SJSA1 (cell line): ENCODE measurements around the gene PSG11. TPM values are rescaled to one million over a fixed set of nuclear protein-coding genes. Genes with fewer than 3 reads are reported as not detected.
"Not testable (repeated sequence)": the region's sequence is repeated elsewhere in the genome, so short reads cannot be mapped to it uniquely, and the experiment has no call there.

Experiments
- DNase-seq, 2 experiments: peaks; one replicate each; pipeline ENCODE4 v3.0.0-alpha.2; 2015 to 2020; ENCODE audit warnings: low spot score in 2 of 2, low read depth in 1 of 2
- H3K27ac ChIP-seq: fragments of 250-450 bp; sonication (Bioruptor Pico); 2 replicates; pipeline ENCODE4 v1.5.1; 2020; ENCODE audit warnings: mild to moderate bottlenecking, moderate library complexity
- H3K27me3 ChIP-seq: fragments of 250-450 bp; sonication (Bioruptor Pico); replicated peaks from 2 replicates; pipeline ENCODE4 v1.5.1; 2020; ENCODE audit warnings: mild to moderate bottlenecking, moderate library complexity
- H3K36me3 ChIP-seq: fragments of 250-450 bp; sonication (Bioruptor Pico); 2 replicates; pipeline ENCODE4 v1.5.1; 2020; ENCODE audit warnings: mild to moderate bottlenecking
- H3K4me1 ChIP-seq: fragments of 250-450 bp; sonication (Bioruptor Pico); replicated peaks from 2 replicates; pipeline ENCODE4 v1.6.1; 2021; ENCODE audit warnings: mild to moderate bottlenecking
- H3K4me3 ChIP-seq: fragments of 250-450 bp; sonication (Bioruptor Pico); 2 replicates; pipeline ENCODE4 v1.5.1; 2020; ENCODE audit warnings: mild to moderate bottlenecking
- H3K9me3 ChIP-seq: fragments of 250-450 bp; sonication (Bioruptor Pico); replicated peaks from 2 replicates; pipeline ENCODE4 v1.5.1; 2020; ENCODE audit warnings: mild to moderate bottlenecking
- total RNA-seq: library from RNA; depleted of rRNA; stranded (reverse); fragments of >200 nt; shearing (Covaris generic); gene quantifications from 2 replicates; pipeline ENCODE4 v1.2.3, GENCODE V29; 2014; rRNA removed

The PSG11 gene
- not detected in 2 replicates for total RNA-seq

DNA sequence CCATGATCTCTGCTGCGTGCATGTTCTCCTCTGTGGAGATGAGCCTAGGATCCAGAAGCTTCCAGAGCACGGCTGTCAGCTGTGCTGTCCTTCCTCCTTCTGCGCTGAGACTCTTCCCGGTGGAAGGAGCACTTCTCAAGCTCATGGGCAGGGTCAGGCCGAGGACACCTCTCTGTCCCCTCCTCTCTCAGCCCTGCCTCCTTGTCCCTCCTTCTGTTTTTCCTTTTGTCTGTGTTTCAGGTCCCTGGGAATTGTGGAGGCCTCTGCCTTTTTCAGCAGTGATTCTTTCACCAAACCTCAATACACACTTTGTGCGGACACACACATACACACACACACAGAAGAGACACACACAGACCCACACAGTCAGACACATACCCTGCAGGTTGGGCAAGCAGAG lies at the start of gene PSG11:
Gene PSG11 (minus strand): TSS at position 101 of the 400 bp plus-strand sequence. CDS start 97 bp downstream, at position 4.
- DNase-seq, H3K9me3 ChIP-seq, H3K27ac ChIP-seq, H3K4me1 ChIP-seq, H3K27me3 ChIP-seq, H3K4me3 ChIP-seq, H3K36me3 ChIP-seq: not testable (repeated sequence)

DNA sequence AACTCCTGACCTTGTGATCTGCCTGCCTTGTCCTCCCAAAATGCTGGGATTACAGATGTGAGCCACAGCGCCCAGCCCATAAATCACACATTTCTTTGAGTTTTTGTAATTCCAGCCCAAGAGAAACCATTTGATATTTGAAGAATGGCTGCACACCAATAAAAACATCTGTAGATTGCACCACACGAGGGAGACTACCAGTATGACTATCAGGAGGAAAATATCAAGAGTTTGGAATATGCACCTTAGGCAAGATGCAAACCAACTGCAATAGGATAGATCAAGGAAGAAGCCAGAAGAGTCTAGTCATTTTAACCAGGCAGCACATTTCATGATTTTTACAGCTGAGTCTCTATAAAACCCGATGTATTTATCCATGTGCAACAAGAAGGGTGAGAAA lies 36.1 kb upstream of the PSG11 start:
- not testable (repeated sequence) for H3K4me3 ChIP-seq, H3K4me1 ChIP-seq, H3K27me3 ChIP-seq, H3K9me3 ChIP-seq, DNase-seq, H3K36me3 ChIP-seq, H3K27ac ChIP-seq

DNA sequence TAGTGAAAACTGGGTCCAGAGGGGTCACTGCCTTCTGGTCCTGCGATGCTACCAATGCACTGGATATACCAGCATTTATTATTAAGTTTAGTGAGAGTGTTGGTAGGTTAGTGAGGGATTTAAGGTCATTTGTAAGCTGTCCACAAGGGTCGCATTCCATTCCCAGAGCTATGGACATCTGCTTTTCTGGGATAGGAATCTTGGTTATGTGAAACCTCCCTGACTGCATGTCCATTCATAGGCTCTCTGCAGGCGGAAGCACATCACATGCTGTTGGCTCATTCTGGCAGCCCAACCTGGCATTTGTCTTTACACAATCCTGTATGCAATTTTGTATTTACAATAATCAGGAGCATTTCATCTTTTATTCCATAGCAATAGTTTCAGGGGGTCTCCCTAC lies 35.1 kb upstream of the PSG11 start:
- not testable (repeated sequence) for H3K4me3 ChIP-seq, H3K9me3 ChIP-seq, H3K4me1 ChIP-seq, H3K27me3 ChIP-seq, H3K36me3 ChIP-seq, H3K27ac ChIP-seq, DNase-seq

DNA sequence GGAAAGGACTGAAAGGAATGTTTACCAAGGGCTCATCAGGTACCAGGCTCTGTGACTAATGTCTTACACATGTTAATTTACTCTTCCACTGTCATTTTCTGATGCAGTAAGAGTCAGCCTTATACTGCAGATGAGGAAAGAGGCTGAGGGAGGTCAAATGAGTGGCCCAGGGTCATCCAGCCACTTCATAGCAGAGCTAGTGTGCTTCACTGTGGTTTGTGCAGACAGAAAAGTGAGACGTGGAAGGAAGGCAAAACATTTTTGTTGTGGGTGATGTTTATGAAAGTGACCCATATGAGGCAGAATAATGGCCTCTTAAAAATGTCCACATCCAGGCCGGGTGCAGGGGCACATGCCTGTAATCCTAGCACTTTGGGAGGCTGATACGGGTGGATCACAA lies 34.0 kb upstream of the PSG11 start:
- H3K9me3 ChIP-seq, H3K4me3 ChIP-seq, H3K27me3 ChIP-seq, H3K36me3 ChIP-seq, DNase-seq, H3K27ac ChIP-seq, H3K4me1 ChIP-seq: not testable (repeated sequence)

- H3K9me3 ChIP-seq, H3K4me3 ChIP-seq, DNase-seq, H3K27ac ChIP-seq, H3K4me1 ChIP-seq, H3K27me3 ChIP-seq, H3K36me3 ChIP-seq: not testable (repeated sequence)
These were observed 33.2 kb upstream of the PSG11 start for GRCh38 chr19:43059482-43059881.

DNA sequence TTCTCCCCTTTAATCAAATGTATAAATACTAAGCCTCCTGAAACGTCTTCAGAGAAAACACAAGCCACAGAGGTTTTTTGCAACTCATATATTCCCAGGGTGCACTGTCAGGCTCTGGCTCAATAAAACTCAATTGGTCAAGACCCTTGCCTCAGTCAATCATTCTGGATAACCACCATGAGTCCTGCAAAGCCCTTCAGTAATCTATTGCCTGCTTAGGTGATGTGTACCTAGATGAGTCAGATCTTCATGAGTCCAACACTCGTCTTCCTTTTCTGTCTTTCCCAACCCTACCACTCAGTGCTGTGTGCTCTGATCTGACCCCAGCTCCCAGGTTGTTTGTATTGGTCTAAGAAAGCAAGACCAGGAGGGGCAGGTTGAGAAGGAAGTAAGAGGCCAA lies 32.2 kb upstream of the PSG11 start:
- DNase-seq, H3K36me3 ChIP-seq, H3K27me3 ChIP-seq, H3K4me1 ChIP-seq, H3K9me3 ChIP-seq, H3K4me3 ChIP-seq, H3K27ac ChIP-seq: not testable (repeated sequence)

- not testable (repeated sequence) for H3K4me3 ChIP-seq, H3K27ac ChIP-seq, H3K27me3 ChIP-seq, H3K36me3 ChIP-seq, H3K4me1 ChIP-seq, DNase-seq, H3K9me3 ChIP-seq
These were observed 21.7 kb upstream of the PSG11 start for GRCh38 chr19:43047966-43048365.

DNA sequence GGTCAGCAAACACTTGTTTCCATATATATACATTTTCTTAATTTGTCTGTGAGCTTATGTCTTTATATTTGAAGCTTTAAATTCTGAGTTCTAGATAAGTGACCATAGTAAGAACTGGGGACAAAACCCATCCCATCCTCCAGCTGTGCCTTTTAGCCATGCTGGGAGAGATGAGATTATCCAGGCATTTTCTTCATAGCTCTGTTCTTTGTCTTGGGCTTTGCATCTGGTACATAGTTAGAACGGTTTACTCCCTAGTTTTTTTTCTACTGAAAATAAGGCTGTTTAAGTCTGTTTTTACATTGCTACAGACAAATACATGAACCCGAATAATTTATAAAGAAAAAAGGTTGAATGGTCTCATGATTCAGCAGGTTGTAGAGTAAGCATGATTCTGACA lies 20.3 kb upstream of the PSG11 start:
- not testable (repeated sequence) for H3K4me1 ChIP-seq, H3K4me3 ChIP-seq, H3K27me3 ChIP-seq, H3K36me3 ChIP-seq, DNase-seq, H3K9me3 ChIP-seq, H3K27ac ChIP-seq

- H3K36me3 ChIP-seq, DNase-seq, H3K27ac ChIP-seq, H3K27me3 ChIP-seq, H3K9me3 ChIP-seq, H3K4me1 ChIP-seq, H3K4me3 ChIP-seq: not testable (repeated sequence)
These were observed 17.4 kb upstream of the PSG11 start for GRCh38 chr19:43043492-43044180.

DNA sequence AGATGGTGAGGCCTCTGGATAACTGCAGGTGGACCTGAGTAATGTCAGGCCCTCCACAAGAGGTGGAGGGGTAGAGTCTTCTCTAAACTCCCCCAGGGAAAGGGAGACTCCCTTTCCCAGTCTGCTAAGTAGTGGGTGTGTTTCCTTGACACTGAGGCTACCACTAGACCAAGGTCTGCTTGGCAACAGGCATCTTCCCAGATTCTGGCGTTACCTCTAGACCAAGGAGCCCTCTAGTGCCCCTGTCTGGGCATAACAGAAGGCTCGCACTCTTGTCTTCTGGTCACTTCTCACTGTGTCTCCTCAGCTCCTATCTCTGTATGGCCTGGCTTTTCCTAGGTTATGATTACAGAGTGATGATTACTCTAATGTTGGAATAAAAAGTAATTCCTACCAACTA lies 5.4 kb upstream of the PSG11 start:
- H3K27ac ChIP-seq, H3K4me3 ChIP-seq, H3K27me3 ChIP-seq, H3K36me3 ChIP-seq, H3K9me3 ChIP-seq, H3K4me1 ChIP-seq: not testable (repeated sequence)
- DNase-seq, result peak; percentile 21 to 52

DNA sequence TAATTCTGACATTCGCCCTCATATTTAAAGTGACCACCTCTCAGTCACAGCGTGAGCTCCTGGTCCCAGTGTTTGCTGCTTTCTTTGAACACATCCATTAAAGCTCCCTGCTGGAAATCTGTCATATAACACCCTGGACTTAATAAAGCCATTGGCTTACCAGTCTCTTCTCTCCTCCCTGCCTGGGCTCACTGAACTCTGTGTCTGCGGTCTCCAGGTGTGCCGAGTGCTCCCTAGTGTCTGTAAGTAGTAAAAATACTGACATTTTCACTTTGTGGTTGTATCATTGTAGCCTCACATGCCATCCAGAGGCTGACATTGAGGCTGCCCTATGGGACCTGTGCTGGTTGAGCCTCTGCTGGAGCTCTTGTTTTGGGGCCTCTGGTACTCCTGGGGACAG lies 2.6 kb upstream of the PSG11 start:
- H3K4me3 ChIP-seq, result no peak overlapping the region
- no peak overlapping the region for H3K27ac ChIP-seq
- no peaks in the 10 kb centered on the region for H3K27me3 ChIP-seq
- no peak for DNase-seq
- no peaks in the 10 kb centered on the region for H3K9me3 ChIP-seq
- no peaks in the 10 kb centered on the region for H3K4me1 ChIP-seq
- no peaks in the 10 kb centered on the region for H3K36me3 ChIP-seq

GRCh38 chr19:43027985-43028384 lies 1.7 kb upstream of the PSG11 start:
- not testable (repeated sequence) for H3K27ac ChIP-seq, H3K4me1 ChIP-seq, H3K4me3 ChIP-seq, H3K27me3 ChIP-seq, H3K36me3 ChIP-seq, H3K9me3 ChIP-seq
- DNase-seq, result peak in 1 of 2 experiments; percentile 7

DNA sequence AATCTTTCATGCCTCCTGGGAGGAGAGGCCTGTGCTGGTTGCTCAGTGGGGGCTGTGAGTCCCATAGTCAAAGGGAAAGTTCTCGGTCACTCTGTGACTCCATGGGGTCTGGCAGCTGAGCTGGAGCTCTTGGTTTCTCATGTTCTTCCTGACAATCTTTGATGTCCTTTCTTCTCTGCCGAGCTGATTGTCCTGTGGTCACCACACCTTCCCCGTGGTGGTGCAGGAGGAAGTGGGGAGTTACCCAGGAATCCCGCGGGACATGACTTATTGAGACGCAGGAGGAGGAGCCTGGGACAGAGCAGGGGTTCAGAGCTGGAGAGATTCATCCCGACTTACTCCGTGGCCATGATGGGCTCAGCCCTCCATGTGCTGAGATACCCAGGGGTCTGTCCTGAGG lies 792 bp upstream of the PSG11 start:
- H3K4me1 ChIP-seq, H3K36me3 ChIP-seq, H3K27me3 ChIP-seq, H3K4me3 ChIP-seq, H3K27ac ChIP-seq, DNase-seq, H3K9me3 ChIP-seq: not testable (repeated sequence)

DNA sequence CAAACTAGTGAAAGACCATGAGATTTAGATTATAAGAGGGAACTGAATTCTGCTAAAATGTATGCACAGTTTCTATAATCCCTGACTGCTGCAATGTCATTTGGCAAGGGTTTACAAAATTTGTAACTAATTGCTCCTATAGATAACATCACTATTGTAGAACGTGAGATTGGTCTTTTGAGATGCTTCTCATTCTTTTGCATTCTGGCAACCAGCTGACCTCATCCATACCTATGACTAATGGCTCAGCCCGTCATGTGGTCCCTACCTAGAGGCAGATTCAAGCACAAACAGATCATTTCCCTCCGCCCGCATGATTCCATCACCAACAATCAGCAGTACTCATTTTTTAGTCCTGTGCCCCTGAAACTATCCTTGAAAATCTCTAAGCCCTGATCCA lies 4.2 kb downstream of the PSG11 start:
- not testable (repeated sequence) for H3K4me3 ChIP-seq, H3K36me3 ChIP-seq, H3K27me3 ChIP-seq, H3K9me3 ChIP-seq
- peaks cover 11% of the 10 kb centered on the region for H3K4me1 ChIP-seq
- H3K27ac ChIP-seq, result peak overlapping the region; percentile 99
- DNase-seq, result peak; percentile 69 to 82

- peak in 1 of 2 experiments; percentile 67 for DNase-seq
- H3K4me3 ChIP-seq, H3K27me3 ChIP-seq, H3K36me3 ChIP-seq, H3K9me3 ChIP-seq: not testable (repeated sequence)
- Histone ChIP-seq H3K27ac (peak overlapping the region; percentile 99), H3K4me1 (peaks cover 11% of the 10 kb centered on the region)
These were observed 4.6 kb downstream of the PSG11 start for GRCh38 chr19:43021629-43022028.
